H1 (cell line): ENCODE data around the gene G3BP1.

Source experiments
- ASH2L ChIP-seq: fragments of 200-600, 300-600 bp; sonication (generic); IDR thresholded peaks from one replicate; pipeline ENCODE4 v1.7.1; 2017; ENCODE audit warnings: low read length
- CREB1 ChIP-seq: IDR thresholded peaks from 2 replicates; pipeline ENCODE4 v1.6.1; 2012; ENCODE audit warnings: inconsistent platforms
- EP300 ChIP-seq, 2 experiments: IDR thresholded peaks; 1 replicate in 1 of 2; 2 replicates in 1 of 2; pipeline ENCODE4 v1.6.1; 2011 to 2012; ENCODE audit warnings: low read depth in 2 of 2, low read length in 2 of 2, mild to moderate bottlenecking in 2 of 2, borderline replicate concordance in 1 of 2, inconsistent platforms in 1 of 2, moderate library complexity in 1 of 2
- EZH2 ChIP-seq: fragments of 200-600 bp; sonication (generic); IDR thresholded peaks from 2 replicates; pipeline ENCODE4 v1.7.1; 2012; ENCODE audit warnings: low read depth, mild to moderate bottlenecking, moderate library complexity, low read length, inconsistent platforms; ENCODE audit not compliant: severe bottlenecking
- NRF1 ChIP-seq: IDR thresholded peaks from 2 replicates; pipeline ENCODE4 v1.6.1; 2011; ENCODE audit warnings: mild to moderate bottlenecking, low read depth, low read length, improper control_type of control experiment
- PHF8 ChIP-seq: fragments of 200-600 bp; sonication (generic); conservative IDR thresholded peaks from 2 replicates; pipeline ENCODE4 v1.7.1; 2012; ENCODE audit warnings: low read depth, mild to moderate bottlenecking, inconsistent platforms, low read length, moderate library complexity
- POLR2A ChIP-seq, 2 experiments: IDR thresholded peaks; 1 replicate in 1 of 2; 2 replicates in 1 of 2; pipeline ENCODE4 v1.6.1; 2011; ENCODE audit warnings: low read depth in 2 of 2, low read length in 2 of 2, mild to moderate bottlenecking in 2 of 2; ENCODE audit errors: control extremely low read depth in 1 of 2
- RAD21 ChIP-seq, 2 experiments: IDR thresholded peaks in 1 of 2; conservative IDR thresholded peaks in 1 of 2; 2 replicates each; pipeline ENCODE4 v1.6.1; 2011; ENCODE audit warnings: low read depth in 2 of 2, low read length in 2 of 2, improper control_type of control experiment in 1 of 2, inconsistent platforms in 1 of 2, mild to moderate bottlenecking in 1 of 2, moderate library complexity in 1 of 2
- SP1 ChIP-seq: IDR thresholded peaks from 2 replicates; pipeline ENCODE4 v1.6.1; 2011; ENCODE audit warnings: low read depth, low read length
- TF ChIP-seq, protein P1 (sequence below), 3 experiments: IDR thresholded peaks; 1 replicate in 2 of 3; 2 replicates in 1 of 3; pipeline versions ENCODE4 v1.5.1 to v1.6.1; 2011; ENCODE audit warnings: low read length in 3 of 3, mild to moderate bottlenecking in 3 of 3, inconsistent platforms in 2 of 3, low read depth in 1 of 3, moderate library complexity in 1 of 3; ENCODE audit not compliant: insufficient read depth in 1 of 3; ENCODE audit errors: control extremely low read depth in 1 of 3
- TF ChIP-seq, protein P2 (sequence below): IDR thresholded peaks from 2 replicates; pipeline ENCODE4 v1.6.1; 2012; ENCODE audit warnings: inconsistent platforms
- TF ChIP-seq, protein P3 (sequence below): IDR thresholded peaks from 2 replicates; pipeline ENCODE4 v1.6.1; 2012; ENCODE audit warnings: low read length, inconsistent platforms

DNA sequence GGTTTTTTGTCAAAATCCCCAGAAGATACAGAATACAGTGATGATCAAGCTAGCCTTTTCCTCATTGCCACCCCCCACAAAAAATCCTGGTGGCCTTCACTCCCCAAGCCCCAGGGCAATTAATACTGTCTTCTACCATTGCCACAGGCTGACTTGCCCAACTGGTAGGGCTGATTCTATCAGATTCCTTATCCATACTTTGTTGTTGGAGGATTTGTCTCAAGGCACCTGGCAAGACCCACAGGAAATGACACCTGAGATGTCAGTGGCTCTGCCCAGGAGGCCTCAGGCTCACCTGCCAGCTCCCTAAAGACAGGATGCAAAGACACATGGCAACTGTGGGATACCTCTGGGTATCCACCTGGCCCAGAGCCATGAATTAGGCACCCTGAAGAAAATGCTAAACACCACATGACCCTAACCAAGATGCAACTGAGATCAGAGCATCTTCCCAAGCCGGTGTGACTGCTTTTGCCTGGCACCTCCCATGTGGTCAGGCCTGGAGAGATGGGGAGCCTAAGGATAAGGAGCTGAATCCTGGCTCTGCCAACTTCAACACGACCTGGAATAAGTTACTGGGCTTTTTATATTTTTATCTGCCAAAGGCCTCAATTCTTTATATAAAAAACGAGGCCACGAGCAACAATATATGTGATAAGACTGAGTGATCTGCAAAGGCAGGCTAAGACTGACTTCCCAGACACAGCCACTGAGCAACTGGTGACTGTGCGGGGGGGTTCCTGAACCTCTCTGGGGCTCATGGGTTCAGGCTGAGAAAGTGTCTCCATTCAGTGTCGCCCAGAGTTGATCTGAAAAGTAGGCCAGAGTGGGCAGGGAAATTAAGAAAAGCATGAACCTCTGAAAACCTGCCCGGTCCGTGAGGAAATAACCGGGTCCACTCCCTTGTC, 14.3 kb upstream of the G3BP1 start:
- TF ChIP-seq EZH2: no peak
- TF ChIP-seq NRF1: no peak
- TF ChIP-seq, protein P1, sequence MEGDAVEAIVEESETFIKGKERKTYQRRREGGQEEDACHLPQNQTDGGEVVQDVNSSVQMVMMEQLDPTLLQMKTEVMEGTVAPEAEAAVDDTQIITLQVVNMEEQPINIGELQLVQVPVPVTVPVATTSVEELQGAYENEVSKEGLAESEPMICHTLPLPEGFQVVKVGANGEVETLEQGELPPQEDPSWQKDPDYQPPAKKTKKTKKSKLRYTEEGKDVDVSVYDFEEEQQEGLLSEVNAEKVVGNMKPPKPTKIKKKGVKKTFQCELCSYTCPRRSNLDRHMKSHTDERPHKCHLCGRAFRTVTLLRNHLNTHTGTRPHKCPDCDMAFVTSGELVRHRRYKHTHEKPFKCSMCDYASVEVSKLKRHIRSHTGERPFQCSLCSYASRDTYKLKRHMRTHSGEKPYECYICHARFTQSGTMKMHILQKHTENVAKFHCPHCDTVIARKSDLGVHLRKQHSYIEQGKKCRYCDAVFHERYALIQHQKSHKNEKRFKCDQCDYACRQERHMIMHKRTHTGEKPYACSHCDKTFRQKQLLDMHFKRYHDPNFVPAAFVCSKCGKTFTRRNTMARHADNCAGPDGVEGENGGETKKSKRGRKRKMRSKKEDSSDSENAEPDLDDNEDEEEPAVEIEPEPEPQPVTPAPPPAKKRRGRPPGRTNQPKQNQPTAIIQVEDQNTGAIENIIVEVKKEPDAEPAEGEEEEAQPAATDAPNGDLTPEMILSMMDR (IDR thresholded peaks at IDR 0.05; ENCODE audit: control extremely low read depth in 1 of 3, insufficient read depth in 1 of 3, low read depth in 1 of 3, low read length in 3 of 3): no peak
- no peak for TF ChIP-seq CREB1
- TF ChIP-seq RAD21 (IDR thresholded peaks at IDR 0.05 in 1 of 2, conservative IDR thresholded peaks at IDR 0.05 in 1 of 2; ENCODE audit: low read depth in 2 of 2, low read length in 2 of 2): no peak
- TF ChIP-seq, protein P2, sequence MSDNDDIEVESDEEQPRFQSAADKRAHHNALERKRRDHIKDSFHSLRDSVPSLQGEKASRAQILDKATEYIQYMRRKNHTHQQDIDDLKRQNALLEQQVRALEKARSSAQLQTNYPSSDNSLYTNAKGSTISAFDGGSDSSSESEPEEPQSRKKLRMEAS: peak; percentile 40; the same call in 1 of the 2 replicates
- TF ChIP-seq, protein P3, sequence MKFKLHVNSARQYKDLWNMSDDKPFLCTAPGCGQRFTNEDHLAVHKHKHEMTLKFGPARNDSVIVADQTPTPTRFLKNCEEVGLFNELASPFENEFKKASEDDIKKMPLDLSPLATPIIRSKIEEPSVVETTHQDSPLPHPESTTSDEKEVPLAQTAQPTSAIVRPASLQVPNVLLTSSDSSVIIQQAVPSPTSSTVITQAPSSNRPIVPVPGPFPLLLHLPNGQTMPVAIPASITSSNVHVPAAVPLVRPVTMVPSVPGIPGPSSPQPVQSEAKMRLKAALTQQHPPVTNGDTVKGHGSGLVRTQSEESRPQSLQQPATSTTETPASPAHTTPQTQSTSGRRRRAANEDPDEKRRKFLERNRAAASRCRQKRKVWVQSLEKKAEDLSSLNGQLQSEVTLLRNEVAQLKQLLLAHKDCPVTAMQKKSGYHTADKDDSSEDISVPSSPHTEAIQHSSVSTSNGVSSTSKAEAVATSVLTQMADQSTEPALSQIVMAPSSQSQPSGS: no peak
- no peak for TF ChIP-seq POLR2A (IDR thresholded peaks at IDR 0.05; ENCODE audit: control extremely low read depth in 1 of 2, low read depth in 2 of 2, low read length in 2 of 2)
- no peak for TF ChIP-seq ASH2L
- TF ChIP-seq PHF8: no peak
- TF ChIP-seq SP1: no peak
- TF ChIP-seq EP300 (IDR thresholded peaks at IDR 0.05; ENCODE audit: borderline replicate concordance in 1 of 2, low read depth in 2 of 2, low read length in 2 of 2): no peak
